HCT116 (cell line): ENCODE results near the gene RHOD.
A peak's percentile ranks its signal among the peaks of the same experiment; 100 is the strongest.

Source experiments
- CTCF ChIP-seq, 3 experiments: fragments of 200-600 bp in 1 of 3; sonication (generic) in 1 of 3; IDR thresholded peaks in 2 of 3; conservative IDR thresholded peaks in 1 of 3; 2 replicates each; pipeline ENCODE4 v1.5.1; 2012 to 2017; ENCODE audit warnings: low read depth in 2 of 3, low read length in 2 of 3, antibody characterized with exemption in 1 of 3, borderline replicate concordance in 1 of 3, control low read depth in 1 of 3, mild to moderate bottlenecking in 1 of 3, mixed read lengths in 1 of 3, mixed run types in 1 of 3, moderate library complexity in 1 of 3; ENCODE audit not compliant: insufficient read depth in 1 of 3
- EZH2 ChIP-seq: fragments of 200-600 bp; sonication (generic); IDR thresholded peaks from 2 replicates; pipeline ENCODE4 v1.6.1; 2017; ENCODE audit warnings: antibody characterized with exemption, mixed run types
- POLR2A ChIP-seq: IDR thresholded peaks from 2 replicates; pipeline ENCODE4 v1.7.0; 2011; ENCODE audit warnings: borderline replicate concordance; ENCODE audit not compliant: insufficient read depth, insufficient read length; ENCODE audit errors: extremely low read depth
- POLR2AphosphoS5 ChIP-seq: IDR thresholded peaks from 2 replicates; pipeline ENCODE4 v1.6.1; 2011; ENCODE audit warnings: mild to moderate bottlenecking, low read depth, low read length, moderate library complexity
- ZNF274 ChIP-seq: fragments of 200-500 bp; sonication (Bioruptor generic); IDR thresholded peaks from 2 replicates; pipeline ENCODE4 v1.6.1; 2014; ENCODE audit warnings: mild to moderate bottlenecking, low read depth, low read length, inconsistent platforms

GRCh38 chr11:67022961-67023956 is 33.4 kb upstream of the RHOD start, which contains the start of gene SYT12:
- TF ChIP-seq CTCF (IDR thresholded peaks at IDR 0.05 in 2 of 3, conservative IDR thresholded peaks at IDR 0.05 in 1 of 3; ENCODE audit: borderline replicate concordance in 1 of 3, insufficient read depth in 1 of 3, low read depth in 2 of 3, low read length in 2 of 3) (no peak), POLR2A (no peak), EZH2 (no peak), POLR2AphosphoS5 (0 out of 2 replicates have a peak, but pooled peaks have one; percentile 24), ZNF274 (no peak)
